T-cell (primary cell): Measurements from ENCODE around the gene DCST1. TPM values are rescaled to one million over a fixed set of nuclear protein-coding genes. Genes with fewer than 3 reads are reported as not detected.

Experiments used
- ATAC-seq, 4 experiments: fragments of 200-7000 bp in 3 of 4; fragments of 150-1000 bp in 1 of 4; cut with Tn5 transposase; replicated peaks in 1 of 4; 1 replicate in 3 of 4; 2 replicates in 1 of 4; pipeline ENCODE4 v1.10.0; 2021; ENCODE audit warnings: moderate library complexity in 3 of 4, mild to moderate bottlenecking in 2 of 4, moderate number of reproducible peaks in 1 of 4
- CTCF ChIA-PET, 2 donors: fragments of 300-600 bp; sonication (Branson Sonifier 250); formaldehyde crosslinking; loops; one replicate each; lab custom pipeline; 2022; ENCODE audit warnings: antibody characterized with exemption in 2 of 2; lab: Charles Lee
- POLR2A ChIA-PET, 2 donors: fragments of 300-600 bp; sonication (Branson Sonifier 250); formaldehyde crosslinking; loops; one replicate each; lab custom pipeline; 2022; ENCODE audit warnings: antibody characterized with exemption in 2 of 2; lab: Charles Lee
- DNase-seq, 35 experiments: peaks; one replicate each; pipeline versions ENCODE4 v3.0.0 to v3.0.0-alpha.2; 2013 to 2023
- H3K27ac ChIP-seq: one replicate; pipeline ENCODE4 v1.5.1; 2013; ENCODE audit warnings: low read length
- H3K27me3 ChIP-seq, 2 experiments: replicated peaks in 1 of 2; 1 replicate in 1 of 2; 2 replicates in 1 of 2; pipeline versions ENCODE4 v1.6.1 to v1.7.0; 2013; ENCODE audit warnings: low read length in 1 of 2, mixed read lengths in 1 of 2; ENCODE audit not compliant: control insufficient read depth in 2 of 2, insufficient read depth in 2 of 2; ENCODE audit errors: extremely low read depth in 1 of 2
- H3K36me3 ChIP-seq, 2 donors: 1 replicate in 1 of 2; 2 replicates in 1 of 2; pipeline versions ENCODE4 v1.6.1 to v1.7.0; 2013; ENCODE audit warnings: low read length in 1 of 2; ENCODE audit not compliant: control insufficient read depth in 2 of 2, insufficient read depth in 1 of 2; ENCODE audit errors: extremely low read depth in 1 of 2
- H3K4me1 ChIP-seq, 2 experiments: 1 replicate in 1 of 2; 2 replicates in 1 of 2; pipeline versions ENCODE4 v1.6.1 to v1.7.0; 2013; ENCODE audit warnings: low read length in 2 of 2, mixed read lengths in 1 of 2; ENCODE audit not compliant: insufficient read depth in 2 of 2, control insufficient read depth in 1 of 2; ENCODE audit errors: extremely low read depth in 1 of 2
- H3K4me3 ChIP-seq, 2 donors: 1 replicate in 1 of 2; 2 replicates in 1 of 2; pipeline versions ENCODE4 v1.5.1 to v1.7.0; 2013; ENCODE audit warnings: mild to moderate bottlenecking in 2 of 2, low read length in 1 of 2, moderate library complexity in 1 of 2; ENCODE audit not compliant: control insufficient read depth in 1 of 2; ENCODE audit errors: extremely low read depth in 1 of 2
- H3K9me3 ChIP-seq: 2 replicates; pipeline ENCODE4 v1.7.0; 2013
- H3K27ac Mint-ChIP-seq, 2 donors: one replicate each; pipeline ENCODE4 v1.8.0; 2020 to 2021; ENCODE audit warnings: mild to moderate bottlenecking in 2 of 2, mixed read lengths in 2 of 2
- H3K27me3 Mint-ChIP-seq, 2 donors: one replicate each; pipeline ENCODE4 v1.8.0; 2021 to 2022; ENCODE audit warnings: mixed read lengths in 2 of 2
- H3K36me3 Mint-ChIP-seq: one replicate; pipeline ENCODE4 v1.8.0; 2021; ENCODE audit warnings: mixed read lengths
- H3K4me1 Mint-ChIP-seq, 3 donors: one replicate each; pipeline ENCODE4 v1.8.0; 2020 to 2022; ENCODE audit warnings: mixed read lengths in 3 of 3, mild to moderate bottlenecking in 1 of 3
- H3K4me3 Mint-ChIP-seq, 3 donors: one replicate each; pipeline ENCODE4 v1.8.0; 2020 to 2022; ENCODE audit warnings: mild to moderate bottlenecking in 3 of 3, mixed read lengths in 3 of 3, moderate library complexity in 3 of 3
- H3K9me3 Mint-ChIP-seq, 3 donors: one replicate each; pipeline ENCODE4 v1.8.0; 2020 to 2022; ENCODE audit warnings: mixed read lengths in 3 of 3
- WGBS: methylation state at CpG from one replicate; pipeline ENCODE4 v1.1.5; 2013; ENCODE audit warnings: missing lambda C conversion rate; ENCODE audit not compliant: insufficient coverage; 5-methylcytosine and 5-hydroxymethylcytosine counted together
- total RNA-seq, 35 experiments: library from RNA in 6 of 35; stranded (reverse) in 6 of 35; fragments of 120-200 nt in 1 of 35; gene quantifications; one replicate each; pipeline versions ENCODE4 v1.2.1 to v1.2.4 and lab custom pipeline; 2013 to 2026

The DCST1 gene
- total RNA-seq, 5 donors from 2014 or later (not counting 1 experiment from before 2014, with no cell fraction given), result 0.30 to 0.58 (median 0.54) TPM; not detected in 2

DNA sequence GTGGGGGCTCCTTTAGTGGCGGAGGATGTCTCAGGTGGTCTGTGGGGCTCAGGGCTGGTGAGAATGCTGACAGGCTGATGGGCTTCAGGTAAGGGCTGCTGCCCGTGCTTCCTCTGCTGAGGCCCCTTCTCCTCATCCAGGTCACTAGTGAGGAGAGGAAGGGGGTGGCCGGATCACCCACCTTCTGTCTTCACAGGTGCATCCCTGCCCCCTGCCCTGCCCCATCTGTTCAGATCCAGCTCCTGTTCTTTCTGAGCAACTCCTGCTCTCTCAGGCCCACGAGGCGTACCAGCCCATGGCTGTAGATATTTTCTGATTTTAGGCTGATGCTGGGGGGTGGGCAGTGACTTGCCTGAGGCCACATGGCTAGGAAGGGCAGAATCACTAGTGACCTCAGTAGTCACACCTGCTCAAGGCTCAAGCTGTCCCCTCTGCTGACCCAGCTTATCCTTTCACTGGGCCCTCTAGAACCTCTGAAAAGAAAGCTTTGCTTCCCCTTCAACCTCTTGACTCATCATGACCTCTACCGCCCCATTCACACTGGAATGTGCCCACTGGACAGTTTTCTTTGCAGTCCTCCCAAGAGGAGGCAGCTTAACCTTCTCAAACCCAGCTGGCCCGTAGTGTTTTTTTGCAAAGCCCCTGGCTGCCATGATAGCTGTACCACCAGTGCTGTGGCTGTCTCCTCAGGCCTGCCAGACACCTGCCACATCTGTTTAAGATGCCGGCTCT, 14.8 kb upstream of the DCST1 start:
- Mint-ChIP-seq H3K4me3 (no peak overlapping the region), H3K27ac (peak overlapping the region; percentile 56 to 79), H3K4me1 (peaks cover 51 to 64% (median 64%) of the 10 kb centered on the region in 3 donors), H3K9me3 (no peaks in the 10 kb centered on the region), H3K36me3 (peaks cover 3% of the 10 kb centered on the region), H3K27me3 (no peaks in the 10 kb centered on the region)
- Histone ChIP-seq H3K4me3 (no peak overlapping the region), H3K9me3 (no peaks in the 10 kb centered on the region), H3K4me1 (peaks cover 33 to 50% of the 10 kb centered on the region in 2 experiments), H3K36me3 (peaks cover 4 to 25% of the 10 kb centered on the region in 2 donors), H3K27ac (no peak overlapping the region), H3K27me3 (no peaks in the 10 kb centered on the region)
- 87% methylated on average over 3 of the region's 8 CpGs for WGBS
- ChIA-PET POLR2A (interaction anchor here (0.5 to 0.6 kb wide), 3 partner anchors 33 to 555 kb away, joined by 5 to 7 read pairs (median 5); no protein-coding TSS in a partner anchor), CTCF (interaction anchor here (0.6 to 3.5 kb wide), 7 partner anchors 11 to 314 kb away, joined by 3 to 23 read pairs (median 10); partner anchors contain the start of genes FLAD1 (in 1 of the 2), PMVK (in 1 of the 2) and PYGO2 (in 1 of the 2))
- no peak for DNase-seq
- ATAC-seq, result no peak

DNA sequence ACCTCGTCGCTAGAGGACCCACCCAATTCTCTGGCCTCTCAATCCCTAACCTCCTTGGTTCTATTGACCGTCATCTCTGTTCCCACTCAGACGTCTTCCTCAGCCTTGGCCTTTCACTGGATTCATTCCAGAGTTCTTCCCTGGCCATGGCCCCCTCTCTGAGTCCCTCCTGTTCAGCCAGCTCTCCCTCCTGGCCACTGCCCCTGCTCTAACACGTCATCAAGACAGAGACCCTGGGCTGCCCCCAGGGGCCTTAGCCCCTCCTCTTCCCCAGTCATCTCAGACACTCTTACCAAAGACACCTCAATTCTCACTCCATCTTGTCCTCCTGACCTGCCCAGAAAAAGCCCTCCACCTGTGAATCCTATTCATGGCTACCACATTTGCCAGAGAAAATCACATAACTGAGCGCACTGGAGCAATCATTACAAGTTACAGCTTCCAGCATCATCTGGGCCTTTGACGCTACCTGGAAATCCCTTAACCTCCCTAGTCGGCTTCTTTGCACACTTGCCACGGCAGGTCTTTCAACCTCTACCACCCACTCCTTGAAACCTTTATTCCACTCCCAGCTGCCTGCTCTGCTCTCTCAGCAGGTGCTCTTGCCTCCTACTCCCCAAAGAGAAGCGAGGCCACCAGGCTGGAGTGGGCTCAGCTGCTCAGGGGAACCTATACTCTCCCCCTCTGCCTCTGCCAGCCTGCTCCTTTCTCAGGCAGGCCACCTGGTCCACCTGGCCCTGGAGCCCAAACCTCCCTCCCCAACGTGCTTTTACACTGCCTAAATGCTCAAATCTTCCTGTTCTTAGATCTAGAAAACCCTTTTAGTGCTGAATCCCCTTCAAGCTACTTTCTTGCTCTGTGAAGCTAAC, 14.0 kb upstream of the DCST1 start:
- CTCF ChIA-PET, result interaction anchor here (0.7 to 1.4 kb wide), 4 partner anchors 12 to 83 kb away, joined by 3 to 10 read pairs (median 4); partner anchors contain the start of gene PMVK (in 1 of the 2)
- POLR2A ChIA-PET, result interaction anchor here (0.5 to 0.6 kb wide), 2 partner anchors 66 to 556 kb away, joined by 5 read pairs; no protein-coding TSS in a partner anchor
- peak overlapping the region; percentile 6 for H3K27ac ChIP-seq
- 64% methylated on average over 11 of the region's 11 CpGs for WGBS
- no peaks in the 10 kb centered on the region for H3K27me3 ChIP-seq
- Mint-ChIP-seq H3K27me3 (no peaks in the 10 kb centered on the region), H3K9me3 (no peaks in the 10 kb centered on the region), H3K27ac (peak overlapping the region; percentile 56 to 79), H3K4me1 (peaks cover 42 to 57% (median 56%) of the 10 kb centered on the region in 3 donors), H3K4me3 (peak overlapping the region in 1 of 3 donors; percentile 3), H3K36me3 (peaks cover 3% of the 10 kb centered on the region)
- no peaks in the 10 kb centered on the region for H3K9me3 ChIP-seq
- ATAC-seq, result no peak
- H3K4me1 ChIP-seq, result peaks cover 26 to 42% of the 10 kb centered on the region in 2 experiments
- DNase-seq, result no peak
- no peak overlapping the region for H3K4me3 ChIP-seq
- H3K36me3 ChIP-seq, result peaks cover 4 to 20% of the 10 kb centered on the region in 2 donors

- no peaks in the 10 kb centered on the region for H3K27me3 Mint-ChIP-seq
- ChIA-PET POLR2A (interaction anchor here in 1 of 2 donors (0.5 to 0.7 kb wide), 2 partner anchors 28 to 38 kb away, joined by 3 to 6 read pairs; no protein-coding TSS in a partner anchor), CTCF (interaction anchor here (0.6 to 1.2 kb wide), 8 partner anchors 24 to 1139 kb away, joined by 3 to 6 read pairs (median 3); partner anchors contain the start of genes FLAD1 (in 1 of the 2) and PBXIP1 (in 1 of the 2))
- WGBS, result 98% methylated on average over 4 of the region's 8 CpGs
- Histone ChIP-seq H3K27me3 (no peaks in the 10 kb centered on the region), H3K4me1 (peaks cover 8 to 15% of the 10 kb centered on the region in 2 experiments), H3K36me3 (no peaks in the 10 kb centered on the region), H3K4me3 (no peak overlapping the region), H3K9me3 (no peaks in the 10 kb centered on the region), H3K27ac (no peak overlapping the region)
- DNase-seq (no peak), ATAC-seq (no peak)
- H3K27ac Mint-ChIP-seq, result peak overlapping the region in 1 of 2 donors; percentile 55
- peaks cover 22 to 41% (median 34%) of the 10 kb centered on the region in 3 donors for H3K4me1 Mint-ChIP-seq
- H3K4me3 Mint-ChIP-seq, result no peak overlapping the region
- H3K36me3 Mint-ChIP-seq, result no peaks in the 10 kb centered on the region
- H3K9me3 Mint-ChIP-seq, result no peaks in the 10 kb centered on the region
These were observed 11.3 kb upstream of the DCST1 start for GRCh38 chr1:155022136-155022926.

GRCh38 chr1:155022927-155023236, 10.7 kb upstream of the DCST1 start:
- POLR2A ChIA-PET, result interaction anchor here (0.5 to 0.7 kb wide), 2 partner anchors 23 to 28 kb away, joined by 3 to 4 read pairs; no protein-coding TSS in a partner anchor
- no peaks in the 10 kb centered on the region for H3K27me3 Mint-ChIP-seq
- Histone ChIP-seq H3K27me3 (no peaks in the 10 kb centered on the region), H3K9me3 (no peaks in the 10 kb centered on the region), H3K27ac (no peak overlapping the region), H3K4me3 (no peak overlapping the region), H3K4me1 (peaks cover 5 to 9% of the 10 kb centered on the region in 2 experiments), H3K36me3 (no peaks in the 10 kb centered on the region)
- DNase-seq (no peak), ATAC-seq (no peak)
- H3K4me3 Mint-ChIP-seq, result no peak overlapping the region
- no peaks in the 10 kb centered on the region for H3K36me3 Mint-ChIP-seq
- H3K9me3 Mint-ChIP-seq, result no peaks in the 10 kb centered on the region
- CTCF ChIA-PET, result interaction anchor here in 1 of 2 donors (0.6 to 0.9 kb wide), 4 partner anchors 24 to 463 kb away, joined by 3 to 5 read pairs (median 3); partner anchors contain the start of gene PBXIP1
- whole genome bisulfite sequencing, result 57% methylated on average over 4 of the region's 4 CpGs
- H3K27ac Mint-ChIP-seq, result peak overlapping the region in 1 of 2 donors; percentile 34
- H3K4me1 Mint-ChIP-seq, result peaks cover 17 to 37% (median 29%) of the 10 kb centered on the region in 3 donors

DNA sequence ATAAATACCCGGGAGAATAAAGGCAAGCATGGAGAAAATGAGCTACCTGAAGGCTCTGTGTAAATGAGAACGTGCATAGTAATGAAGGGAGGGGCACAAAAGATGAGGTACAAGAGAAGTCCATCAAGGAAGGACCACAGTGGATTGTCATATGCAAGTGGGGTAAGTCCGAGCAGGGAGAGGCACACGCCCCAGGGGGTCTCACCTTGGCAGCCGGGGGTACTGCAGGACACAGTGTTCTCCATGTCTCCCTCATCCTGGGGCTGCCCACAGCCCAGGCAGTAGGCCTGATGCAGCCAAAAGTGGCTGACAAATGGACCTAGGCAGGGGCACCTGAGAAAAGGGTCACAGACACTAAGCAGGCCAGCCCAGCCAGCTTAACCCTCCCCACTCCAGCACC, 10.0 kb upstream of the DCST1 start:
- ATAC-seq (no peak), DNase-seq (no peak)
- H3K27ac Mint-ChIP-seq, result no peak overlapping the region
- 91% methylated on average over 5 of the region's 5 CpGs for whole genome bisulfite sequencing
- no peaks in the 10 kb centered on the region for H3K36me3 ChIP-seq
- H3K9me3 ChIP-seq, result no peaks in the 10 kb centered on the region
- no peaks in the 10 kb centered on the region for H3K27me3 Mint-ChIP-seq
- ChIA-PET POLR2A (interaction anchor here in 1 of 2 donors (0.5 kb wide), 1 partner anchor 24 kb away, joined by 4 read pairs; no protein-coding TSS in a partner anchor), CTCF (interaction anchor here in 1 of 2 donors (0.6 kb wide), 1 partner anchor 90 kb away, joined by 3 read pairs; no protein-coding TSS in a partner anchor)
- H3K4me3 Mint-ChIP-seq, result no peak overlapping the region
- peaks cover 4 to 6% of the 10 kb centered on the region in 2 experiments for H3K4me1 ChIP-seq
- no peak overlapping the region for H3K27ac ChIP-seq
- H3K36me3 Mint-ChIP-seq, result no peaks in the 10 kb centered on the region
- H3K9me3 Mint-ChIP-seq, result no peaks in the 10 kb centered on the region
- peaks cover 13 to 34% (median 25%) of the 10 kb centered on the region in 3 donors for H3K4me1 Mint-ChIP-seq
- no peak overlapping the region for H3K4me3 ChIP-seq
- H3K27me3 ChIP-seq, result peaks cover 0 to 2% of the 10 kb centered on the region in 2 experiments
